Subcutaneous adipose tissue (tissue), 4 donors: ENCODE data around the gene ACOT7. TPM values are rescaled to one million over a fixed set of nuclear protein-coding genes. Genes with fewer than 3 reads are reported as not detected.

ENCODE experiments used
- total RNA-seq, 4 donors: library from RNA; depleted of rRNA; stranded (reverse); fragments of >200 nt; gene quantifications; one replicate each; pipeline ENCODE4 v1.1.0, GENCODE V29; 2016
- TF ChIP-seq, protein P1 (sequence below): fragments of 450-650 bp; IDR thresholded peaks from one replicate; pipeline ENCODE4 v1.5.1; 2016; ENCODE audit warnings: low read depth, mild to moderate bottlenecking, control low read depth, antibody characterized with exemption, moderate library complexity

Gene ACOT7
- total RNA-seq, 4 donors from 2014 or later: 7.5 to 14.3 (median 9.8) TPM

DNA sequence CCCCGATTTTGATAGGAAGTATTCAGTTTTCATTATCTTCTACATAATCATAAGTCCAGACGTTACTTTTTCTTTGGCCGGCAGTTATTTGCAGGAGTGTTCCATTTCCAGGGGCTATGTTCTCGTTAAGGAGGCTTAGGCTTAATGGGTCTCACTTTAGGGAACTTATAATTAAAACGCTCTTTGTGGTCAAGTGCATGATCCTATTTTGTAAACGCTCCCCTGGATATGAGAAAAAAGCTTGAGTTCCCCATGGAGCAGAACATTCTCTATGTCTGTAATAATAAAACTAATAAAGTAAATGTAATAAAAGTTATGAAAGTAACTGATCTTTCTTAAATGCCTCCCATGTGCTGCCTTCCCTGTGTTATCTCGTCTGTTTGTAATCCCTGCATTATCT lies 84.0 kb downstream of the ACOT7 start:
- TF ChIP-seq, protein P1, sequence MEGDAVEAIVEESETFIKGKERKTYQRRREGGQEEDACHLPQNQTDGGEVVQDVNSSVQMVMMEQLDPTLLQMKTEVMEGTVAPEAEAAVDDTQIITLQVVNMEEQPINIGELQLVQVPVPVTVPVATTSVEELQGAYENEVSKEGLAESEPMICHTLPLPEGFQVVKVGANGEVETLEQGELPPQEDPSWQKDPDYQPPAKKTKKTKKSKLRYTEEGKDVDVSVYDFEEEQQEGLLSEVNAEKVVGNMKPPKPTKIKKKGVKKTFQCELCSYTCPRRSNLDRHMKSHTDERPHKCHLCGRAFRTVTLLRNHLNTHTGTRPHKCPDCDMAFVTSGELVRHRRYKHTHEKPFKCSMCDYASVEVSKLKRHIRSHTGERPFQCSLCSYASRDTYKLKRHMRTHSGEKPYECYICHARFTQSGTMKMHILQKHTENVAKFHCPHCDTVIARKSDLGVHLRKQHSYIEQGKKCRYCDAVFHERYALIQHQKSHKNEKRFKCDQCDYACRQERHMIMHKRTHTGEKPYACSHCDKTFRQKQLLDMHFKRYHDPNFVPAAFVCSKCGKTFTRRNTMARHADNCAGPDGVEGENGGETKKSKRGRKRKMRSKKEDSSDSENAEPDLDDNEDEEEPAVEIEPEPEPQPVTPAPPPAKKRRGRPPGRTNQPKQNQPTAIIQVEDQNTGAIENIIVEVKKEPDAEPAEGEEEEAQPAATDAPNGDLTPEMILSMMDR: no peak

DNA sequence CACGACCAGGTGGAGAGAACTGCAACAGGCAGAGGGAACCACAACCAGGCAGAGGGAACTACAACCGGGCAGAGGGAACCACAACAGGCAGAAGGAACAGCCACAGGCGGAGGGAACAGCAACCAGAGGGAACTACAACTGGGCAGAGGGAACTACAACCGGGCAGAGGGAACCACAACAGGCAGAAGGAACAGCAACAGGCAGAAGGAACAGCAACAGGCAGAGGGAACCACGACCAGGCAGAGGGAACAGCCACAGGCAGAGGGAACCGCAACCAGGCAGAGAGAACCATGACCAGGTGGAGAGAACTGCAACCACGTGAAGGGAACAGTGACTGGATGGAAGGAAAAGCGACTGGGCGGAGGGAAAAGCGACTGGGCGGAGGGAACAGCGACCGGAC lies 85.1 kb downstream of the ACOT7 start:
- TF ChIP-seq, protein P1: no peak

DNA sequence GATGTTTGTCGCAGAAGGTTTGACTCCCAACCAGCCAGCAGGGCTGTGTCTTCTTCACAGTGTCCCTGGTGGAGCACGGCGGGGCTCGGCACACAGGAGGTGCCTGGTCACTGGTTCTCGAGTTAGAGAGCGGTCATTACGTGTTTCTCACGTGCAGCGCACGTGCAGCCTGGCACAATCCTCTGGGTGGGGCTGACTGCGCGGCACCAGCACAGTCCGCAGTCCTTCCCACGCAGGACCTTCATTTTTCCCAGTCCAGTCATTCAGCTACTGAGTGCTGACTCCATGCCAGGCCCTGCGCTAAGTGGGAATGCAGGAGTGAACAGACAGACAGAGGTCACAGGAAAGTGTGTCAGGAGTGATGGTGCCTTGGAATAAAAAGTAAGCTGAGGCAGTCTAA lies 86.5 kb downstream of the ACOT7 start:
- TF ChIP-seq, protein P1: no peak

DNA sequence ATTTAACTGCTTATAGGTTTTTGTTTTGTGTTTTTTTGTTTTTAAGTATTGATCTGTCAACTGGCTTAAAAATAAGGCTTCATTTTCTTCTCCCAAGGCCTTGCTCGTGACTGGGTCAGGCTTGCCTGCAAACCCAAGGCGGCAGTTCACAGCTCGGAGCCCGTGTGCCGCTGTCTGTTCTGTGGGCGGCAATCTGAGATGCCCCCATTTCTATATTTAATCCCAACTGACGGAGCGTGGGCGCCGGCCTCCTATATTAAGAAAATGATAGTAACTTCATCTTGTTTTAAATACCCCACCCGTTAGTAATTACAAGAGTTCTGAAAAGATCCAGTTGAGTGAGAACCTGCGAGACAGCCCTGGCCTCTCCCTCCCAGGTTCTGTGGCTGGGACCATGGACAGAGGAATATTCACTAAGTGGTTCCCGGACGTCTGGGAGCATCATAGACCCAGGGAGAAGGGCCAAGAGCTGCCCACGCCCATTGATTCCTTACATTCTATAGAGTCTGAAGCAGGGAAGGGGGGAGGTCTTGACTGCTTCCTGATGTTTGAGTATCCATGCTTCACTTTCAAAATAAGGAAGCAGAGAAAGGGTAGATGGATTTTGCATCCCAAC lies 90.1 kb downstream of the ACOT7 start:
- TF ChIP-seq, protein P1: no peak

DNA sequence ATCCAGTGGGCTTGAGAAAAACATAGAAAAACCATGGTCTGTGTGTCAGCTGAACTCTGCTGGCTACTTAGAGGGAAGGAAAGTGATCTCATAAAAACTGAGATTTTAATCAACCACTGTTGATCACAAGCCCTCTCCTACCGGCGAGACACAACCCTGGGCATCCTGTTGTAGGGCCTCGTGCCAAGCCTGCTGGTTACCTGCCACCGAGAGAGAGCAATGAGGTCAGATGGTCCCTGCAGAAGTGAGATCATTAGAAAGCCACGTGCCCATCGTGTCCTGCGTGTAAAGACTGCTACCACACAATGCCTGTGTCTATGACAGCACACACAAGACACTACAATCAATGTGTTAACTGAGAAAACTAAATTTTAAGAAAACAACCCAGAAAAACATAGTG lies 91.0 kb downstream of the ACOT7 start:
- TF ChIP-seq, protein P1: no peak

DNA sequence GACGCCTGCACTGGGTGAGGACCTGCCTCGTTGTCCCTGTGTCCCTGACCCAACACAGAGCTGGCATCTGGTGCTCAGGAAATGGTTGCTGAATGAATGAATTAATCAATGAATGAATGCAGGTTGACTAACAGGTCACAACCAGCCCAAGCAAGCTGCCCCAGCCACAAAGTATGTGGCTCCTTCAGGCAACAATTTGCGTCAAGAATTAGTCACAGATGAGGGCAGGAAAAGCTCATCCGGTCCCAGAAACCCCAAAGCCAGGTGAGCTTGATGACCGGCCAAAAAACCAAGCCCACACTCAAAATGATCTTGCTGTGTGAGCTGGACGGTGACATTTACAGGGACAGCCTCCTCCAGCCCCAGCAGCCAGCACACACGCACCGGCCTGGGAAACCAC lies 92.0 kb downstream of the ACOT7 start:
- TF ChIP-seq, protein P1: no peak

DNA sequence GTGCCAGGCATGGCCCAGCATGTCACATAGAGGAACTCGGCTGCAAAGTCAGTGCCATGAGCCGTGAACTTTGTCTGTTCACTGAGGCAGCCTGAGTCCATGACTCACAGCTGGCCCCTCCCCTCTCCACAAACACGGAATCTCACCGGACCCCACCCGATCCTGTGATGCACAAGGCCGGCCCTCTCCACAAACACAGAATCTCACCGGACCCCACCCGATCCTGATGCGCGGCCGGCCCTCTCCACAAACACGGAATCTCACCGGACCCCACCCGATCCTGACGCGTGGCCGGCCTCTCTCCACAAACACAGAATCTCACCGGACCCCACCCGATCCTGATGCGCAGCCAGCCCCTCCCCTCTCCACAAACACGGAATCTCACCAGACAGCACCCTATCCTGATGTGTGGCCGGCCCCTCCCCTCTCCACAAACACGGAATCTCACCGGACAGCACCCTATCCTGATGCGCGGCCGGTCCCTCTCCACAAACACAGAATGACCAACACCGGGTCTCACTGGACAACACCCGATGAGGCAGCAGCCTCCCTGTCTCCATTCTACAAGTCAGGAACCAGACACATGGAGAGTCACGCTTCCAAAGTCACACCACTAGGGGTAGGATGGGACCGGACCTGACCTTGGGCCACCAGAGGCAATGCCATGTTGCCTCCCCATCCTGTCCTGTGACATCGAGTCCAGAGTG lies 93.1 kb downstream of the ACOT7 start:
- TF ChIP-seq, protein P1: no peak
